MCF 10A (cell line): ENCODE results near the gene NDUFS4. TPM values are rescaled to one million over a fixed set of nuclear protein-coding genes. Genes with fewer than 3 reads are reported as not detected.
"Not testable (repeated sequence)": the region's sequence is repeated elsewhere in the genome, so short reads cannot be mapped to it uniquely, and the experiment has no call there.

Experiments
- BruUV-seq: library from RNA; stranded (reverse); fragments of 400-500 nt; replicated peaks from 2 replicates; lab custom pipeline; 2021; lab: Mats Ljungman, UMichigan
- CTCF ChIA-PET: fragments of 300-600 bp; sonication (Branson Sonifier 250); formaldehyde crosslinking; extraction: SDS; loops from one replicate; lab custom pipeline; 2021; ENCODE audit warnings: antibody characterized with exemption, inconsistent platforms; lab: Yijun Ruan, JAX
- POLR2A ChIA-PET: fragments of 300-600, 350-650 bp; sonication (Branson Sonifier 250); formaldehyde crosslinking; extraction: SDS; loops from one replicate; lab custom pipeline; 2020; ENCODE audit warnings: antibody characterized with exemption, inconsistent platforms; lab: Yijun Ruan, JAX
- DNase-seq: peaks from one replicate; pipeline ENCODE4 v3.0.0-alpha.2; 2018; ENCODE audit not compliant: unreplicated experiment
- H3K27ac Mint-ChIP-seq: one replicate; pipeline ENCODE4 v1.8.0; 2022; ENCODE audit warnings: mild to moderate bottlenecking, low read depth, mixed read lengths; ENCODE audit not compliant: unreplicated experiment
- H3K27me3 Mint-ChIP-seq: one replicate; pipeline ENCODE4 v1.8.0; 2022; ENCODE audit warnings: mixed read lengths; ENCODE audit not compliant: insufficient read depth, unreplicated experiment
- H3K36me3 Mint-ChIP-seq: one replicate; pipeline ENCODE4 v1.8.0; 2022; ENCODE audit warnings: mild to moderate bottlenecking, moderate library complexity, mixed read lengths; ENCODE audit not compliant: insufficient read depth, unreplicated experiment
- H3K4me1 Mint-ChIP-seq: one replicate; pipeline ENCODE4 v1.8.0; 2022; ENCODE audit warnings: mixed read lengths; ENCODE audit not compliant: insufficient read depth, unreplicated experiment
- H3K4me3 Mint-ChIP-seq: one replicate; pipeline ENCODE4 v1.8.0; 2022; ENCODE audit warnings: mild to moderate bottlenecking, moderate library complexity, mixed read lengths; ENCODE audit not compliant: unreplicated experiment
- H3K9me3 Mint-ChIP-seq: one replicate; pipeline ENCODE4 v1.8.0; 2022; ENCODE audit warnings: mixed read lengths; ENCODE audit not compliant: unreplicated experiment
- intact Hi-C: fragments of 100-400 bp; cut with micrococcal nuclease; formaldehyde crosslinking; loops from 2 replicates; pipeline ENCODE4 v1.14.1; 2022
- total RNA-seq: library from RNA; stranded (reverse); gene quantifications from 2 replicates; pipeline ENCODE4 v1.2.3, GENCODE V29; 2022
- TF ChIP-seq, protein P1 (sequence below): fragments of 200-600 bp; IDR thresholded peaks from one replicate; pipeline ENCODE4 v1.8.0; 2022; ENCODE audit warnings: antibody characterized with exemption, mild to moderate bottlenecking; ENCODE audit not compliant: unreplicated experiment

Gene NDUFS4
- total RNA-seq, 1 experiment from 2014 or later: 136 TPM

DNA sequence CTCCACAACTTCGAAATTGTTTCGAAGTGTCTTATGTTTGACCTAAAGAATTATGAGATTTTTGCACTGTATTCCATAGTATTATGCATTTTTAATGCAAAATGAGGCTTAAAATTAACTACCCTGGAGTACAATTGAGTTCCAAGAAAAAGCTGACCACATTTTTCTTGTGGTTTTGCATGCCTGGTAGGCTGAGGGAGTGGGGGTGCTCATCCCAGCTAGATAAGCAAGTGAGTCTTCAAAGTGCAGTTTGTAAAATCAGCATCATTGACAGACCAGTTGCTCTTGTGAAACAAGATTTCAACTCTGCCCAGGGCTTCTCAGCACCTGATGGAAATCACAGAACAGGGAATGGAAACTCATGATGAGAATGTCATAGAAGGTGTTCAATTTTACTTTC, 17.0 kb upstream of the NDUFS4 start:
- CTCF ChIA-PET: no interaction called here
- POLR2A ChIA-PET: no interaction called here
- TF ChIP-seq, protein P1, sequence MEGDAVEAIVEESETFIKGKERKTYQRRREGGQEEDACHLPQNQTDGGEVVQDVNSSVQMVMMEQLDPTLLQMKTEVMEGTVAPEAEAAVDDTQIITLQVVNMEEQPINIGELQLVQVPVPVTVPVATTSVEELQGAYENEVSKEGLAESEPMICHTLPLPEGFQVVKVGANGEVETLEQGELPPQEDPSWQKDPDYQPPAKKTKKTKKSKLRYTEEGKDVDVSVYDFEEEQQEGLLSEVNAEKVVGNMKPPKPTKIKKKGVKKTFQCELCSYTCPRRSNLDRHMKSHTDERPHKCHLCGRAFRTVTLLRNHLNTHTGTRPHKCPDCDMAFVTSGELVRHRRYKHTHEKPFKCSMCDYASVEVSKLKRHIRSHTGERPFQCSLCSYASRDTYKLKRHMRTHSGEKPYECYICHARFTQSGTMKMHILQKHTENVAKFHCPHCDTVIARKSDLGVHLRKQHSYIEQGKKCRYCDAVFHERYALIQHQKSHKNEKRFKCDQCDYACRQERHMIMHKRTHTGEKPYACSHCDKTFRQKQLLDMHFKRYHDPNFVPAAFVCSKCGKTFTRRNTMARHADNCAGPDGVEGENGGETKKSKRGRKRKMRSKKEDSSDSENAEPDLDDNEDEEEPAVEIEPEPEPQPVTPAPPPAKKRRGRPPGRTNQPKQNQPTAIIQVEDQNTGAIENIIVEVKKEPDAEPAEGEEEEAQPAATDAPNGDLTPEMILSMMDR: no peak
- no peak for DNase-seq
- H3K27ac Mint-ChIP-seq: no peak overlapping the region
- no peaks in the 10 kb centered on the region for H3K36me3 Mint-ChIP-seq
- BruUV-seq: no TSS peak
- intact Hi-C loops: no loop called here
- H3K4me3 Mint-ChIP-seq: no peak overlapping the region
- no peaks in the 10 kb centered on the region for H3K9me3 Mint-ChIP-seq
- no peaks in the 10 kb centered on the region for H3K4me1 Mint-ChIP-seq
- H3K27me3 Mint-ChIP-seq: no peaks in the 10 kb centered on the region

DNA sequence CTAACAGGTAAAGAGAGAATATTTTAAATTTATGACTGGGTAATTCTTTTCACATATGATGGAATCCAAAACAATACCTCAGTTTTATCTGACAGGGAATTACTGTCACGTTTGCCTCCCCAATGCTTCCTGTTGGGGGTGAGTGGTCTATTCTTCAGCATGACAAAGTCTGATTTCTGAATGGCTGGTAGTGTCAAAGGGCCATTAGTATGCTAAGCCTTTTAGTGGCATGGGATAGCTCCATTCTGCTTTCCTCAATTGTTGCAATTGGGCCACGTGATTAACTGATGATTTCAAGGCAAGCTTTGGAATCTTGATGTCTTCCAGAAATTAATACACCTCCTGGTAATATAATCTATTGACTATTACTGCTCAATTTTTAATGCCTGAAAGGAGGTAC, 14.7 kb upstream of the NDUFS4 start:
- Mint-ChIP-seq H3K4me1 (no peaks in the 10 kb centered on the region), H3K4me3 (no peak overlapping the region), H3K27ac (no peak overlapping the region), H3K36me3 (no peaks in the 10 kb centered on the region), H3K9me3 (no peaks in the 10 kb centered on the region), H3K27me3 (no peaks in the 10 kb centered on the region)
- intact Hi-C loops: no loop called here
- BruUV-seq: no TSS peak
- CTCF ChIA-PET: no interaction called here
- TF ChIP-seq, protein P1: no peak
- no peak for DNase-seq
- POLR2A ChIA-PET: interaction anchor here (1.9 kb wide), 1 partner anchor 15 kb away, joined by 4 read pairs; the partner anchor contains the start of gene NDUFS4

DNA sequence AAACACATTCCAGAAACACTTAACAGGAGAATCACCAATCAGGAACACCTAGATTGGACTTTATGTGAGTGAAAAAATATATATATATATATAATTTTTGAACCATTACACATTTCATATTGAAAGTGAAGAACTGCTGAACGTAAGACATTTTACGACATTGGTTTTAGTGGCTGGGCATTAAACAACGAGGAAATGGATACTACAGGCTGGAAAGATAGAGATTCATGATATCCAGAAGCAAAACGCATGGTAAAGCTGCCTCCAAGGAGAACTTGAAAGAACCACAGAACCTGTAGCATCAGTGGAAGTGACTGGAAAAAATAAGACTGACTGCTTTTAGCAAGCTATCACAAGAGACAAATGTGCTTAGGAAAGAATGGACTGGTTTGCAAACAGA, 13.2 kb upstream of the NDUFS4 start:
- intact Hi-C loops: no loop called here
- no peak for DNase-seq
- TF ChIP-seq, protein P1: no peak
- Mint-ChIP-seq H3K27me3 (no peaks in the 10 kb centered on the region), H3K4me1 (no peaks in the 10 kb centered on the region), H3K36me3 (no peaks in the 10 kb centered on the region), H3K9me3 (no peaks in the 10 kb centered on the region), H3K4me3 (no peak overlapping the region), H3K27ac (no peak overlapping the region)
- ChIA-PET POLR2A (no interaction called here), CTCF (no interaction called here)
- no TSS peak for BruUV-seq

DNA sequence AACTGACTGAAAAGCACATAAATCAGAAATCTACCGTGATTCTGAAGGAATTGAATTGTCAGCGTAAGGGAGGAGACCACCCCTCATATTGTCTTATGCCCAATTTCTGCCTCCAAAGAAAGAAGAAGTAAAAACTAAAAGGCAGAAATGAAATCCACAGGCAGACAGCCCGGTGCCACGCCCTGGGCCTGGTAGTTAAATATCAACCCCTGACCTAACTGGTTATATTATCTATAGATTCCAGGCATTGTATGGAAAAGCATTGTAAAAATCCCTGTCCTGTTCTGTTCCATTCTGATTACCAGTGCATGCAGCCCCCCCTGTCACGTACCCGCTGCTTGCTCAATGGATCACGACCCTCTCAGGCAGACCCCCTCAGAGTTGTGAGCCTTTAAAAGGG, 11.9 kb upstream of the NDUFS4 start:
- H3K4me3 Mint-ChIP-seq, DNase-seq, H3K27ac Mint-ChIP-seq, POLR2A ChIA-PET, CTCF ChIA-PET, H3K9me3 Mint-ChIP-seq, H3K27me3 Mint-ChIP-seq, H3K4me1 Mint-ChIP-seq, H3K36me3 Mint-ChIP-seq, BruUV-seq, intact Hi-C loops: not testable (repeated sequence)

DNA sequence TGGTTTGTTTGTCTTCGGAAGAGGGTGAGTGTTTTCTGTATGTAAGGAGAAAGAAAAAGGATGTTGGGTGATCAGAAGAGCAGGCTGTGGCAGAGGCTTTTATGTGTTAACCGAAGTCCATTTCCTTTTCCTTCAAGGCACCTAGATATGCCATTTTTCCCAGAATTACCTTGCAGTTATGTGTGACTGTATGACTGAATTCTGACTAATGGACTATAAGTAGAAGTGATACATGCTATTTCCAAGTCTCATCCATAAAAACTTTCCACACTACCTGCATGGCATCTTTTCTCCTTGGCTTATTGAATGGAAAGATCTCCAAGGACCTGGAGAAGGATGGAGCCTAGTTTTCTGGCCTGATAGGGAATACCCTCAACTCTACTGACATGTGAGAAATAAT, 10.6 kb upstream of the NDUFS4 start:
- DNase-seq: no peak
- H3K4me3 Mint-ChIP-seq: no peak overlapping the region
- TF ChIP-seq, protein P1: no peak
- CTCF ChIA-PET: no interaction called here
- no peaks in the 10 kb centered on the region for H3K36me3 Mint-ChIP-seq
- intact Hi-C loops: no loop called here
- H3K27me3 Mint-ChIP-seq: no peaks in the 10 kb centered on the region
- H3K9me3 Mint-ChIP-seq: no peaks in the 10 kb centered on the region
- no peak overlapping the region for H3K27ac Mint-ChIP-seq
- no peaks in the 10 kb centered on the region for H3K4me1 Mint-ChIP-seq
- BruUV-seq: no TSS peak
- POLR2A ChIA-PET: no interaction called here
